GM06990 (cell line): ENCODE measurements around the gene DBP.

Experiments
- DNase-seq: peaks from one replicate; pipeline ENCODE4 v3.0.0-alpha.2; 2011; ENCODE audit not compliant: insufficient read length; ENCODE audit errors: extremely low read depth
- H3K27me3 ChIP-seq: replicated peaks from 2 replicates; pipeline ENCODE4 v1.6.0; 2011; ENCODE audit warnings: low read length; ENCODE audit not compliant: control insufficient read depth, insufficient read depth
- H3K36me3 ChIP-seq: 2 replicates; pipeline ENCODE4 v1.5.1; 2011; ENCODE audit warnings: low read length; ENCODE audit not compliant: control insufficient read depth, insufficient read depth
- H3K4me3 ChIP-seq: replicated peaks from 2 replicates; pipeline ENCODE4 v1.5.1; 2011; ENCODE audit warnings: low read depth, mild to moderate bottlenecking, control low read depth, low read length
- TF ChIP-seq, protein P1 (sequence below): IDR thresholded peaks from 2 replicates; pipeline ENCODE4 v1.5.1; 2011; ENCODE audit warnings: low read length, control low read depth, mild to moderate bottlenecking, inconsistent platforms; ENCODE audit not compliant: insufficient read depth, poor library complexity, severe bottlenecking

Gene DBP

DNA sequence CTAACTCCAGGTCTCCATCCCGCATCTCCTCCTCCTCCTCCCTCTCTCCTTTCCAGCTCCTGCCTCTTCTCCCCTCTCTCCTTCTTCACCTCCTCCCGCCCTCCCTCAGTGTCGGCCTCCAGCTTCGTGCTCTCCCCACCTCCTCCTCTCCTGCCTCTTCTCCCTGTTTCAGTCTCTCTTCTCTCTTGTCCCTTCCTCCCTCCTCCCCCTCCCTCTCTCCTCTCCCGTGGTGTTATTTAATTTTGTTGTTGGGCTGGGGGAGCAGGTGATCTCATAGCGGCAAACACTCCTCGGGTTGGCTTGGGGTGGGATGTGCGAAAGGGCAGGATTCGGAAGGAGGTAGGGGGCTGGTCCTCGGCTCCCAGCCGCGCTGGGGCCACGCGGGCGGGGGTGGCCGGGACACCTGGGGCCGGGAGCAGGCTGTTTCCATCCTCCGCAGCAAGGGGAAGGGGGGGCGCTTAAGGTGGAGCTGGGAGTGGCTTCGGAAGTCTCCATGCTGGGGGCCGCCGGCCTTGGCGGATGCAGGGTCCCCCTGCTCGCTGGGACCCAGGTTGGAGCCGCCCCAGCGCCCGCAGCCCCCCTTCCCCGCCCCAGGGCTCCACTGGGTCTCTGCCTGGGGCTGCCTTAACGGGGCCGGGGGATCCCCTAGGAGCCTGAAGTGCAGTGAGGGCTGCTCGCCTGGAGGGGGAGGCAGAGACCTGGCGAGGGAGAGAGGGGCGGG is 9.0 kb upstream of the DBP start, which contains the start of gene CA11:
Gene CA11, minus strand, starts transcription at position 187 of the 721 bp plus-strand sequence. CDS start 555 bp downstream, outside the sequence.
- TF ChIP-seq, protein P1, sequence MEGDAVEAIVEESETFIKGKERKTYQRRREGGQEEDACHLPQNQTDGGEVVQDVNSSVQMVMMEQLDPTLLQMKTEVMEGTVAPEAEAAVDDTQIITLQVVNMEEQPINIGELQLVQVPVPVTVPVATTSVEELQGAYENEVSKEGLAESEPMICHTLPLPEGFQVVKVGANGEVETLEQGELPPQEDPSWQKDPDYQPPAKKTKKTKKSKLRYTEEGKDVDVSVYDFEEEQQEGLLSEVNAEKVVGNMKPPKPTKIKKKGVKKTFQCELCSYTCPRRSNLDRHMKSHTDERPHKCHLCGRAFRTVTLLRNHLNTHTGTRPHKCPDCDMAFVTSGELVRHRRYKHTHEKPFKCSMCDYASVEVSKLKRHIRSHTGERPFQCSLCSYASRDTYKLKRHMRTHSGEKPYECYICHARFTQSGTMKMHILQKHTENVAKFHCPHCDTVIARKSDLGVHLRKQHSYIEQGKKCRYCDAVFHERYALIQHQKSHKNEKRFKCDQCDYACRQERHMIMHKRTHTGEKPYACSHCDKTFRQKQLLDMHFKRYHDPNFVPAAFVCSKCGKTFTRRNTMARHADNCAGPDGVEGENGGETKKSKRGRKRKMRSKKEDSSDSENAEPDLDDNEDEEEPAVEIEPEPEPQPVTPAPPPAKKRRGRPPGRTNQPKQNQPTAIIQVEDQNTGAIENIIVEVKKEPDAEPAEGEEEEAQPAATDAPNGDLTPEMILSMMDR = peak; percentile 96
- DNase-seq = peak; percentile 85
- H3K4me3 ChIP-seq = peak within 1 kb of the TSS; percentile 64
- H3K27me3 ChIP-seq = no peaks in the 10 kb centered on the region
- H3K36me3 ChIP-seq = no peaks in the 10 kb centered on the region

DNA sequence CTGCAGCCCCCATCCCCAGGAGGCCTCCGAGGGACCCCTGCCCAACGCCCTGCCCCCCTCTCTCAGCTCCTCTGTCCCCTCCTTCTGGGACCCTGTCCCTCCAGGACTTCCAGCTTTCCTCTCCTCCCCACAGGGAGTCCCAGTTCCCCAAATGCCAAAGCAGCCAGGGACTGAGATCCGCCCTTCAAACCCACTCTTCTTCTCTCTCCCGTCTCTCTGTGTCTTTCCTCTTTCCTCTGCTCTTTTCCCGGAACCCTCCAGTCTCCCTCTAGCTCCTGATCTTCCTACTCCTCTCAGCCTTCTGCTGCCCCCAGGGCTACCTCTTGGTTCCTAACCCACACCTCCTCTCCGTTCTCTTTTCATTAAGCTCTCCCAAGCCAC is 8.4 kb upstream of the DBP start:
- TF ChIP-seq, protein P1 = no peak
- H3K27me3 ChIP-seq = no peaks in the 10 kb centered on the region
- no peak for DNase-seq
- no peaks in the 10 kb centered on the region for H3K36me3 ChIP-seq
- H3K4me3 ChIP-seq = peak overlapping the region; percentile 64

DNA sequence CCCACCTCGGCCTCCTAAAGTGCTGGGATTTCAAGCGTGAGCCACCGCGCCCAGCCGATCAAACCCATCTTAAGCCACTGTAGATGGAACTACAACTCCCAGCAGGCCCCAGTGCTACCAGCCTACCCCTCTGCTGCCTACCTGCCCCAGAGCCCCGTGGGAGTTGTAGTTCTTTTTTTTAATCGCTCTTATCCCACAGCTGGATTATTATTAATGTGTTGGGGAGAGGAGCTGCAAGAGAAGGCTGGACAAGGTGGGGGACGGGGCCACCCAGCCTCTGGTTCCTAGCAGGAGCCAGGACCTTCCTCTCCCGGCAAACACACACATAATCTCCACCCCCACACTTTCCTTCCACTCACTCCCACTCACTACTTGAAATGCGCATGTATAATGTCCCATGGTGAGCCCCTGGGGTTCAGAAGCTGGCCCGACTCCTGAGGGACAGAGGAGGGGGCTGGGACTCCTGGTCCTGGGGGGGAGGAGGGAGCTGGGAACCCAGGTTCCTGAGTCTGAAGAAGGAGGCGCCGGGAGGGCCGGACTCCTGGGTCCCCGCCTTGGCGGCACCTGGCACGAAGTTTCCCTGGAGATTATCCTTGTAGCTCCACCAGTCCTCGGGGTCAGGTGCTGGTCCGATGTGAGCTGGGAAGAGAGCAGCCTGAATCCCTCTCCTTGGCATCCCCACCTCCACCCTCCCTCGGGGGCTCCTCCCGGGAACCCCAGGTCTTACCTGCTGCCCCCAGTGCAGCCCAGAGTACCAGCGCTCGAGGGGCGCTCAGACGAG is 7.8 kb upstream of the DBP start:
- H3K27me3 ChIP-seq = no peaks in the 10 kb centered on the region
- H3K4me3 ChIP-seq = peak overlapping the region; percentile 64
- DNase-seq = peak; percentile 65
- H3K36me3 ChIP-seq = no peaks in the 10 kb centered on the region
- TF ChIP-seq, protein P1 = no peak

DNA sequence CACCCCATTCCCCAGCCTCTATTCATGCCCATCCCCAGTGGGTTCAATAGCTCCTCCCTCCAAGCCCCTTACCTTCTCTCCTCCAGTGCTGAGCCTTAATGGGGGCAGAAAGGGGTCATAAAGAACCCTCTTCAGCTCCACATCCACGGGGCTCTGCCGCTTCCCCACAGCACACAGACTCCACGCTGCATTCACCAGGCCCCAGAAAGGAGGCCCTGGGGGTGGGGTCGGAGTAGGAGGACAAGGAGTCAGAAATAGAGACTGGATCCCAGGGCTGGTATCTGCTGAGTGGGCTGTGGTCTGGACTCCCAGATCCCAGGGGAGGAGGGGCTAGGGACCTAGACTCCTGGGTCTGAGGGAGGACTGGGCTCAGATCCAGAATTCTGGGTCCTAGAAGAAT is 7.2 kb upstream of the DBP start:
- no peak for DNase-seq
- Histone ChIP-seq H3K4me3 (no peak overlapping the region), H3K27me3 (no peaks in the 10 kb centered on the region), H3K36me3 (no peaks in the 10 kb centered on the region)
- TF ChIP-seq, protein P1 = no peak

DNA sequence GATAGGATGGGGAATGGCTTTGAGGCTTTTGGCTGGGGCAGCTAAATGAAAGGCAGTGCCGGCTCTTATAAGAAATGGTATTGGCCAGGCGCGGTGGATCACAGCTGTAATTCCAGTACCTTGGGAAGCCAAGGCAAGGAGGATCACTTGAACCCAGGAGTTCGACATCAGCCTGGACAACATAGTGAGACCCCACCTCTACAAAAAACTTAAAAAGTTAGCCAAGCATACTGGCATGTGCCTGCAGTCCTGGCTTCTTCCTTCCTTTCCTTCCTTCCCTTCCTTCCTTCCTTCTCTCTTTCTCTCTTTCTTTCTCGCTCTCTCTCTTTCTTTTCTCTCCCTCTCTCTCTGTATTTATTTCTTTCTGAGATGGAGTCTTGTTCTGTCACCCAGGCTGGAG is 5.7 kb upstream of the DBP start:
- no peak overlapping the region for H3K4me3 ChIP-seq
- no peak for DNase-seq
- TF ChIP-seq, protein P1 = no peak
- H3K36me3 ChIP-seq = no peaks in the 10 kb centered on the region
- H3K27me3 ChIP-seq = no peaks in the 10 kb centered on the region
